Measurements from ENCODE around the gene FEZF1.

The FEZF1 gene

GRCh38 chr7:122255454-122255853 lies 49.1 kb downstream of the FEZF1 start:
- Histone ChIP-seq H3K27me3 (ENCODE audit: low read length) (no peaks in the 10 kb centered on the region), H3K9ac (ENCODE audit: low read length) (no peak overlapping the region), H3K9me3 (ENCODE audit: insufficient read depth, low read length) (no peaks in the 10 kb centered on the region), H3K36me3 (ENCODE audit: low read length) (no peaks in the 10 kb centered on the region), H3K4me3 (ENCODE audit: insufficient read depth, low read length, poor library complexity, severe bottlenecking) (no peak overlapping the region), H3K79me2 (ENCODE audit: insufficient read depth, low read length) (no peaks in the 10 kb centered on the region), H3K27ac (ENCODE audit: low read depth, low read length) (no peak overlapping the region), H3F3A (ENCODE audit: insufficient read depth) (no peaks in the 10 kb centered on the region), H3K9me2 (replicated peaks; ENCODE audit: insufficient read depth, low read length) (no peaks in the 10 kb centered on the region), H4K20me1 (ENCODE audit: low read depth, low read length) (no peaks in the 10 kb centered on the region), H2AFZ (ENCODE audit: low read depth, low read length, severe bottlenecking) (no peak overlapping the region), H3K4me2 (ENCODE audit: low read depth, low read length, poor library complexity, severe bottlenecking) (no peak overlapping the region)
- TF ChIP-seq EZH2phosphoT487 (conservative IDR thresholded peaks at IDR 0.05; ENCODE audit: low read length) = no peak
- TF ChIP-seq, protein P1, sequence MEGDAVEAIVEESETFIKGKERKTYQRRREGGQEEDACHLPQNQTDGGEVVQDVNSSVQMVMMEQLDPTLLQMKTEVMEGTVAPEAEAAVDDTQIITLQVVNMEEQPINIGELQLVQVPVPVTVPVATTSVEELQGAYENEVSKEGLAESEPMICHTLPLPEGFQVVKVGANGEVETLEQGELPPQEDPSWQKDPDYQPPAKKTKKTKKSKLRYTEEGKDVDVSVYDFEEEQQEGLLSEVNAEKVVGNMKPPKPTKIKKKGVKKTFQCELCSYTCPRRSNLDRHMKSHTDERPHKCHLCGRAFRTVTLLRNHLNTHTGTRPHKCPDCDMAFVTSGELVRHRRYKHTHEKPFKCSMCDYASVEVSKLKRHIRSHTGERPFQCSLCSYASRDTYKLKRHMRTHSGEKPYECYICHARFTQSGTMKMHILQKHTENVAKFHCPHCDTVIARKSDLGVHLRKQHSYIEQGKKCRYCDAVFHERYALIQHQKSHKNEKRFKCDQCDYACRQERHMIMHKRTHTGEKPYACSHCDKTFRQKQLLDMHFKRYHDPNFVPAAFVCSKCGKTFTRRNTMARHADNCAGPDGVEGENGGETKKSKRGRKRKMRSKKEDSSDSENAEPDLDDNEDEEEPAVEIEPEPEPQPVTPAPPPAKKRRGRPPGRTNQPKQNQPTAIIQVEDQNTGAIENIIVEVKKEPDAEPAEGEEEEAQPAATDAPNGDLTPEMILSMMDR (IDR thresholded peaks at IDR 0.05; ENCODE audit: insufficient read depth, low read length, poor library complexity, severe bottlenecking) = no peak
